A673 (cell line): ENCODE data around the gene RBM5.

Experiments used
- EZH2 ChIP-seq: fragments of 200-600 bp; sonication (generic); IDR thresholded peaks from 2 replicates; pipeline ENCODE4 v1.6.1; 2017; ENCODE audit warnings: borderline replicate concordance, low read depth, mild to moderate bottlenecking, mixed read lengths, antibody characterized with exemption, low read length; ENCODE audit not compliant: poor library complexity, severe bottlenecking
- TF ChIP-seq, protein P1 (sequence below): fragments of 300-800, 200-600 bp; sonication (generic); conservative IDR thresholded peaks from 2 replicates; pipeline ENCODE4 v1.5.1; 2017; ENCODE audit warnings: low read depth, mild to moderate bottlenecking, antibody characterized with exemption, low read length, moderate library complexity, mixed read lengths

- TF ChIP-seq, protein P1, sequence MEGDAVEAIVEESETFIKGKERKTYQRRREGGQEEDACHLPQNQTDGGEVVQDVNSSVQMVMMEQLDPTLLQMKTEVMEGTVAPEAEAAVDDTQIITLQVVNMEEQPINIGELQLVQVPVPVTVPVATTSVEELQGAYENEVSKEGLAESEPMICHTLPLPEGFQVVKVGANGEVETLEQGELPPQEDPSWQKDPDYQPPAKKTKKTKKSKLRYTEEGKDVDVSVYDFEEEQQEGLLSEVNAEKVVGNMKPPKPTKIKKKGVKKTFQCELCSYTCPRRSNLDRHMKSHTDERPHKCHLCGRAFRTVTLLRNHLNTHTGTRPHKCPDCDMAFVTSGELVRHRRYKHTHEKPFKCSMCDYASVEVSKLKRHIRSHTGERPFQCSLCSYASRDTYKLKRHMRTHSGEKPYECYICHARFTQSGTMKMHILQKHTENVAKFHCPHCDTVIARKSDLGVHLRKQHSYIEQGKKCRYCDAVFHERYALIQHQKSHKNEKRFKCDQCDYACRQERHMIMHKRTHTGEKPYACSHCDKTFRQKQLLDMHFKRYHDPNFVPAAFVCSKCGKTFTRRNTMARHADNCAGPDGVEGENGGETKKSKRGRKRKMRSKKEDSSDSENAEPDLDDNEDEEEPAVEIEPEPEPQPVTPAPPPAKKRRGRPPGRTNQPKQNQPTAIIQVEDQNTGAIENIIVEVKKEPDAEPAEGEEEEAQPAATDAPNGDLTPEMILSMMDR: no peak
- no peak for TF ChIP-seq EZH2
Observed at GRCh38 chr3:50100956-50101845, 12.5 kb downstream of the RBM5 start.
